Ramos (cell line): Measurements from ENCODE around the gene SYPL2.
"Not testable (repeated sequence)": the region's sequence is repeated elsewhere in the genome, so short reads cannot be mapped to it uniquely, and the experiment has no call there.

Experiments
- in situ Hi-C: fragments of 300-500 bp; cut with MboI; formaldehyde crosslinking; loops from one replicate; pipeline ENCODE4 v1.14.3; 2022; ENCODE audit warnings: low sequenced_read_pairs; ENCODE audit not compliant: unreplicated experiment

SYPL2 gene

GRCh38 chr1:109466452-109467300 is at the start of gene SYPL2:
Gene SYPL2 (plus strand): TSS chr1:109466546. CDS start chr1:109466844, 298 bp downstream.
- in situ Hi-C loops: no loop called here

DNA sequence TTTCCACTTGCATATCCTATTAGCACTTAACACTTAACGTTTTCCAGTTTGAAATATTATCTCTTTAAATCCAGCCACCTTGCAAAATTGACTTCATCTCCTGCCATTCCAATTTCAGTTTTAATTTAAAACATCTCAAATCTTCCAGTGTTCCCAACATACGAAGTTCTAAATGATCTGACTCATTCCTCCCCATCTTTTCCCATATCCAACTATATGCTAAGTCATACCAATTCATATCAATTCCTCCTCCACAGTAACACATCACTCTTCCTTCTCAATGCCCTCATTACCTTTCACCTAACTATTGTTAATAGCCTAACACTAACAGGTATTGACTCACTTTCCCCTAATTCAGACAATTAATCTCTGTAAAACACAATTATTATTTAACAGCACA is 42.8 kb upstream of the SYPL2 start:
- in situ Hi-C loops: no loop called here

DNA sequence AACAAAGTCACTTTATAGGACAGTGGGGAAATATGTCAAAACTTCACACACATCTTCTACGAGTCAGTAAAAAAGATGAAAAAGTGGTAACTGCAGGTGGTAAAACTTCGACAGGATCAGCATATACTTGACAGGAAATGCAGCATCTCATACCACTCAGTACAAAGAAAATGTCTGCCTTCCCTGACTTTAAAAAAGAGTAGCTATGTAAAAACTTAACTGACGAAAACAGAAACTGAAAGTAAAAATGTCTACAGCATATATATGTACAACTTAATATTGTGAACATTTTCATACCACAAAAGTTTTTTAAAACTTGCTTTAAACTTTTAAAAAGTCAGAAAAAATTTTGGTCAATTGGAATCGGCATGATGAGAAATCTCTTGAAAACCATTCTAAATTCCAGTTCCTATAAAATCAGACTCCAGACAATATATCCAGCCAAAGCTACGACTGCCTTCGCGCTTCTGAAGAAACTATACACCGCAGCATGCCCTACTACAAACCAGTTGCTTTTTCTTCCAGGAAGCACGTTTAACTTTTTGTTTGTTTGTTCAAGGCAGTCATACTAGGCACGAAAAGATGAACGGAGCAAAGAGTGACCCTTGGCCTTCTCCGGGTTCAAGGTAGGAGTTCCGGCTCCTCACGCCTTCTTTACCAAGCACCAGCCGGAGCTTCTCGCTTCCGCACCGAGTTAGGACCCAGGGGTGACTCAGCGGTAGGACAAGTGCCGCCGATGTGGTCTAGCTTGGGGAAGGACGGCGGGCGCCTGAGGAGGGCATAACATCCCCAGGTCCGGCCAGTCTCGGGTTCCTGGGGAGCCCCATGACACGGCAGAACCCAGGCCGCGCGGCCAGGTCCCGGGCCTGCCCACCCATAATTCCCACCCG is 40.7 kb upstream of the SYPL2 start:
- in situ Hi-C loops: no loop called here

DNA sequence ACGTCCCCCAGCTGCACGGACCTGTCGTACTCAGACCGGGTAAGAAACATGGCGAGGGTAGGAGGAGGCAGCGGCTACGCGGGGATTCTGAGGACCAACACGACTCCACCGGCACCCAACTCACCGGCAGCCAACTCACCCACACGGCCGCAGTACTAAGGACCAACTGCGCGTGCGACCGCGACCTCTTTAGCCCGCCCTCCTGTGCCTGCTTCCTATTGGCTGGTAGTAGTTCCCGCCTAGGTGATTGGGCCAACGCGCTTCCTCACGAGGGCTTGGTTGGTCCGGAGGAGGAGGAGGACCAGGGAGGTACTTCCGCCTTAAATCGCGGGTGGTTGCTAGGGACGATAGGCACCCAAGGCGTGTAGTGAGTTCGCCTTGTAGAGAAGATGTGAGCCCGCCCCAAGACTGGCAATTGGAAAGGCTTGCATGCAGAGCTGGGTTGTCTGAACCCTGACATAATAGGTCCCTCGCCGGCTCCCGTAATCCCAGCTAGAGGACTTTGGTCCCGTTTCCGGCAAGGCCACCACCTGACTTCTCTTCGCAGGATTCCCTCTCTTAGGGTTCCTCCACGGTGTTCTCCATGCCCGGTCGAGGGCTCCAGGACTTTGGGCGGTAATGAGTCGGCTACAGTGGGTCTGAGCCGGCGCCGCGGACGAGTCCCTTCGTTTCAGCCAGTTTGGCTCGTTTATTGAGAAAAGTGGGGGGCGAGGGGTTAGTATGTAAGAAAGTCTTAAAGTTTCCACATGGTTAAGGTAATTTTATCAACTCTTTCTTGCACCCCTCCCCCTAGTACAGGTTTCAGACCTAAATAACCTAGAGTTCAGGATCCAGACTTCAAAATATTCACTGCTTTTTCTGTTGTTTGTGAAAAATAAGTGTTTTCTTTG is 39.8 kb upstream of the SYPL2 start, which contains the start of gene PSMA5:
TSS of gene PSMA5 (minus strand) at position 168 of the 890 bp plus-strand sequence. CDS start at position 50, 118 bp downstream.
- in situ Hi-C loops: no loop called here

DNA sequence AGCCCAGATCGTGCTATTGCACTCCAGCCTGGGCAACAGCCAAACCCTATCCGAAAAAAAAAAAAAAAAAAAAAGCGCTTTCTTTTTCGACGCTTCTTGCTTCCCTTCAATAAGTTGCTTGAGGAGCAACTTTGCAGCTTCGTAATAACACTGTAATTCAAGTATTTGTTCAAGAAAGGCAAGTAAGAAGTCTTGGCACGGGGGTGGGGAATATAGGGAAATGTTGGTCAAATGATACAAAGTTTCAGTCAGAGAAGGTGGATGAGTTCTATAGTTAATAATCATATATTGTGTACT is 39.2 kb upstream of the SYPL2 start:
- in situ Hi-C loops: no loop called here

DNA sequence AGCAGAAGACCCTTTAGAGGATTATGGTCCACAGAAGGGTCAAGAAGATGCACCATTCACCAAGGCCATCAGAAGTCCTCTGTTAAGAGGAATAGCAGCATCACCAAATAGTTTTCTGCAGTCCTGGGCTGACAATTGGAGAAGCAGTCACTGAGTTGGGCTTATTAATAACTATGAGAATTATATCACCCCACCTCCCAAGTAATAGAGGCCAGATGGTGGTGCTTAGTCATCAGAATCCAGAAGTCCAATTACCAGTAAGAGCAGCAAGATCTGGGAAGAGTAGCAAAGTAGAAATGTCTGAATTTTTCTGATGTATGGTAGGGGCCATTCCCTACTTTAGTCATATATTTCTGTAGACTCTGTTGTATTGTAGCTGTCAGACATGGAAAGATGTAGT is 34.0 kb upstream of the SYPL2 start:
- in situ Hi-C loops: no loop called here

DNA sequence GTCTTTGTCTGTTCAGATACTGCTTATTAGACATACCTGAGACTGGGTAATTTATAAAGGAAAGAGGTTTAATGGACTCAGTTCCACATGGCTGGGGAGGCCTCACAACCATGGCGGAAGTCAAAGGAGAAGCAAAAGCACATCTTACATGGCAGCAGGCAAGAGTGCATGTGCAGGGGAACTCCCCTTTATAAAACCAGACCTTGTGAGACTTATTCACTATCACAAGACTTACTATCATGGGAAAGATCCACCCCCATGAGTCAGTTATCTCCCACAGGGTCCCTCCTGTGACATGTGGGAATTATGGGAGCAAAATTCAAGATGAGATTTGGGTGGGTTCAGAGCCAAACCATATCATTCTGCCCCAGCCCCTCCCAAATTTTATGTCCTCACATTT is 33.0 kb upstream of the SYPL2 start:
- in situ Hi-C loops: no loop called here

- in situ Hi-C loops: no loop called here
Observed at GRCh38 chr1:109434484-109434883, 31.9 kb upstream of the SYPL2 start.

GRCh38 chr1:109438798-109439297 is 27.5 kb upstream of the SYPL2 start:
- in situ Hi-C loops: no loop called here

GRCh38 chr1:109441069-109441468 is 25.3 kb upstream of the SYPL2 start:
- in situ Hi-C loops: no loop called here

DNA sequence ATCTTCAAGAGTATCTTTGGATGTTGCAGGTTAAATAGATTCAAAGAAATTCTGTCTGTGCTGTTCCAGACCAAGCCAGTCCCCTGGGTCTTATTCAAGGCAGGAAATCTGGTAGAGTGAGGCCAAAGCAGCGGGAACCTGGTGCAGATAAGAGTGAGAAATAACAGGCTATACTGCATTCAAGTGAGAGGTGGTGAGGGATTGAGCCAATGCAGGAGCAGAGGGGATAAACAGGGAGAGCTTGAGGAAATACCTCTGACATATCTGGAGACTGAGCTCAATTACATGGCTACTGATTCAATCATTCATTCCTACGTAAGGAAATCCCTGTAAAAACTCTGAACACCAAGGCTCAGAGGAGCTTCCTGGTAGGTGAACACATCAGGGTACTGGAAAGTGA is 22.9 kb upstream of the SYPL2 start:
- in situ Hi-C loops: no loop called here

DNA sequence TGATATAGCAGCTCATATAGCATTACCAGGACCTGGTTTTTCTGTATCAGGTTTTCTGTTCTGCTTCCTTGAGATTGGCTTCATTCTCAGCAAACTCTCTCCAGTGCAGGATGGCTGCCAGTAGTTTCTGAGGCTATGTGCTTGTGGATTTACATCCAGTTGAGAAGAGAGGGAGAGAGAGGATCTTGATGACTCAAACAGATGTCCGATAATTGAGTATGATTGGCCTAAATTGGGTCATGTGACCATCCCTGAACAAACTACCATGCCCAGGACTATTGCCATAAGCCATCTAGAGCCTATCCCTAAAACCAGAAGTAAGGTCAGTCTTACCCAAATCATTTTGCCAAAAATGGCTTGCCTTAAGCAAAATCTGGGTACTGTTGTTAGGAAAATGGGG is 22.0 kb upstream of the SYPL2 start:
- in situ Hi-C loops: no loop called here

DNA sequence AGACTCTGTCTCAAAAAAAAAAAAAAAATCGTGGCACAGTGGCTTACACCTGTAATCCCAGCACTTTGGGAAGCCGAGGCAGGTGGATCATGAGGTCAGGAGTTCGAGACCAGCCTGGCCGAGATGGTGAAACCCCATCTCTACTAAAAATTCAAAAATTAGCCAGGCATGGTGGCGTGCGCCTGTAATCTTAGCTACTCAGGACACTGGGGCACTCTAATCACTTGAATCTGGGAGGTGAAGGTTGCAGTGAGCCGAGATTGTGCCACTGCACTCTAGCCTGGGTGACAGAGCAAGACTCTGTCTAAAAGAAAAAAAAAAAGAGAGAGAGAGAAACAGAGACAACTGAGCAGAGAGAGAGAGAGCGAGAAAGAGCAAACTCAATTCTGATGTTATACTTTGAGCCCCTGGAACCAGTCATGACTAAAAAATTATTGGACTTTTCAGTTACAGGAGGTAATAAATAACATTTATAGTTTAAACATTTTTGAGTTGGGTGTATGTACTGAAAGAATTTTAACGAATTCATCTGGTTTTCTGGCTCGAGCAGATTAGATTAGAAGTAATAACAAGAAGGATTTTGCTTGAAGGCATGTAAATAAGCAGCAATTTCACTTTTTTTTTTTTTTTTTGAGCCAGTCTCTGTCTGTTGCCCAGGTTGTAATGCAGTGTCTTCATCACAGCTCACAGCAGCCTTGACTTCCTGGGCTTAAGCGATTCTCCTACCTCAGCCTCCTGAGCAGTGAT is 20.2 kb upstream of the SYPL2 start:
- in situ Hi-C loops: not testable (repeated sequence)

DNA sequence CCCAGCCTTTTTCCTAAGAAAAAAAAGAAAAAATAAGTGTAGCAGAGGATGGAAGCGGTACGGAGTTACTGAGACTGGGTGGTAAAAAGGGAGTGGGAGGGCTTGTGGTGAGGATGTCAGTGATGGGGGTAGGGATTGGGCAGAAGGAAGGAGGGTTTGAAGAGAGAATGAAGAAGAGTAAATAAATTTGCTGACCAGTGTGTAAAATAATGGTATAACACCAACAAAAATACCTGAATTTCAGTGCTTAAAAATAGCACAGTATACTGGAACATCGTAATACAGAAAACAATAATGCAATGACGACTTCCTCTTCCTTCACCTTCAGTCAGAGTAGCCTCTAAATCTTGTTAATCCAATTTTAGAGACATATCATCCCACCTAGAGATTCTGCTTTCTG is 18.8 kb upstream of the SYPL2 start:
- in situ Hi-C loops: no loop called here

- in situ Hi-C loops: no loop called here
Observed at GRCh38 chr1:109454497-109455133, 11.7 kb upstream of the SYPL2 start.

GRCh38 chr1:109457819-109458218 is 8.5 kb upstream of the SYPL2 start:
- in situ Hi-C loops: no loop called here

DNA sequence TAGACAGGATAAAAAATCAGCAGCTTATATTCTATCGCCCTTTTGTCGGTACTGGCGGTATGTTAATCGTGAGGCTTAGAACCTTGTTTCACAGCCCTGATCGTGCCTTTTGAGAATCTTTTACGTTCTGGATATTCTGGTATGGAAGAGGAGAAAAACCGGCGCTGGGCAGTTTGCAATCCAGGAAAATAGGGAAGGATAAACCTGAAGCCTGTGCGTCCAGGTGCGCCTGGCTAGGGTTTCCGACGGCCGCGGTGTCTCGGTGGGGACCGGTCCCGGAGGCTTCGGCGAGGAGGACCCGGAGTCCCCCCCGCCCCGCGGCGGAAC is 258 bp upstream of the SYPL2 start:
- in situ Hi-C loops: no loop called here

- in situ Hi-C loops: no loop called here
Observed at GRCh38 chr1:109467301-109467777, 993 bp downstream of the SYPL2 start.

DNA sequence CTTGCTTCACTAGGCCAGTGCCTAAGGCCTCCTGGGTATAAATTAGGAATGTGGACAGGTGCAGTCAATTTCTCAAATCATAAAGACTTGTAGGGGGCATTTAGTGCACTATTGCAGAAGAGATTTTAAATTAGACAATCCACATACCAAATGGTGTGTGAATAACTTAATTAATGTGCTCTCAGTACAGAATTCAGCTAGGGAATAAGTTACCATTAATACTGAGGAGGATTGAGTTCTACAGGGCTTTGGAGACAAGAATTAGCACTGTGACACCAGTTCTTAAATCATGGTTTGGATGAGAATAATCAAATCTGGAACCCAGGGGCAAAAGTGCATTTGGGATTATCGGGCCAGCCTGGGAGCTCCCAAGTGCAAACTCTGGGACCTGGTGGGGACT is 1.7 kb downstream of the SYPL2 start:
- in situ Hi-C loops: no loop called here
